GM18873 (cell line): ENCODE measurements around the gene COBL.

Source experiments
- ATAC-seq: cut with Tn5 transposase; IDR thresholded peaks from one replicate; pipeline ENCODE4 v1.9.1; 2021; ENCODE audit warnings: mild to moderate bottlenecking, moderate library complexity, moderate number of reproducible peaks; ENCODE audit not compliant: unreplicated experiment, low FRiP score

The COBL gene, protein sequence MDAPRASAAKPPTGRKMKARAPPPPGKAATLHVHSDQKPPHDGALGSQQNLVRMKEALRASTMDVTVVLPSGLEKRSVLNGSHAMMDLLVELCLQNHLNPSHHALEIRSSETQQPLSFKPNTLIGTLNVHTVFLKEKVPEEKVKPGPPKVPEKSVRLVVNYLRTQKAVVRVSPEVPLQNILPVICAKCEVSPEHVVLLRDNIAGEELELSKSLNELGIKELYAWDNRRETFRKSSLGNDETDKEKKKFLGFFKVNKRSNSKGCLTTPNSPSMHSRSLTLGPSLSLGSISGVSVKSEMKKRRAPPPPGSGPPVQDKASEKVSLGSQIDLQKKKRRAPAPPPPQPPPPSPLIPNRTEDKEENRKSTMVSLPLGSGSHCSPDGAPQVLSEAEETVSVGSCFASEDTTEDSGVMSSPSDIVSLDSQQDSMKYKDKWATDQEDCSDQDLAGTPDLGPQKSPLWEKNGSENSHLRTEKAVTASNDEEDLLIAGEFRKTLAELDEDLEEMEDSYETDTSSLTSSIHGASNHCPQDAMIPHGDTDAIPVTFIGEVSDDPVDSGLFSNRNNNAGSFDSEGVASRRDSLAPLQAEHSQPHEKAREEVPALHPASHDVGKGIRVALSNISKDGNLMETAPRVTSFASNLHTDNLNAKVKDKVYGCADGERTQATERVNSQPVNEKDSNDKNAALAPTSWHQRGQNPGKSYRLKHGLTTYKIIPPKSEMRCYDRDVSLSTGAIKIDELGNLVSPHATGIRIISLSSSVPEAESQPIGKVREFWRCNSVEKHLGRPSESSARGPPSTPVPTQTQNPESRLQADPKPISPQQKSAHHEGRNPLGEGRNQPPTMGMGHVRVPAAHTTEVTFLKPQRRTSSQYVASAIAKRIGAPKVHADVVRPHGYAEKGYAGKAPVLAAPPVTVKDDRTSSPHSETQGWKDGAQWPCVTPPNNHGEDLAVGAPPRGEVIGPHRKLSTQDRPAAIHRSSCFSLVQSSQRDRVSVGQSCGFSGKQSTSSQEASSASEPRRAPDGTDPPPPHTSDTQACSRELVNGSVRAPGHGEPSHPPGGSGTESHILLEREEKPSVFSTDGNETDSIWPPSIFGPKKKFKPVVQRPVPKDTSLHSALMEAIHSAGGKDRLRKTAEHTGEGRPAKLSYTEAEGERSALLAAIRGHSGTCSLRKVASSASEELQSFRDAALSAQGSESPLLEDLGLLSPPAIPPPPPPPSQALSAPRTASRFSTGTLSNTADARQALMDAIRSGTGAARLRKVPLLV

GRCh38 chr7:51316666-51317581 lies at the start of gene COBL:
TSS of gene COBL (minus strand) at chr7:51316809. CDS start at chr7:51316633, 176 bp downstream.
- no peak for ATAC-seq

- no peak for ATAC-seq
These were observed 49.6 kb upstream of the COBL start for GRCh38 chr7:51366172-51366728.

GRCh38 chr7:51357821-51358220 lies 41.2 kb upstream of the COBL start:
- no peak for ATAC-seq

- ATAC-seq, result no peak
These were observed 40.4 kb upstream of the COBL start for GRCh38 chr7:51356849-51357516.

DNA sequence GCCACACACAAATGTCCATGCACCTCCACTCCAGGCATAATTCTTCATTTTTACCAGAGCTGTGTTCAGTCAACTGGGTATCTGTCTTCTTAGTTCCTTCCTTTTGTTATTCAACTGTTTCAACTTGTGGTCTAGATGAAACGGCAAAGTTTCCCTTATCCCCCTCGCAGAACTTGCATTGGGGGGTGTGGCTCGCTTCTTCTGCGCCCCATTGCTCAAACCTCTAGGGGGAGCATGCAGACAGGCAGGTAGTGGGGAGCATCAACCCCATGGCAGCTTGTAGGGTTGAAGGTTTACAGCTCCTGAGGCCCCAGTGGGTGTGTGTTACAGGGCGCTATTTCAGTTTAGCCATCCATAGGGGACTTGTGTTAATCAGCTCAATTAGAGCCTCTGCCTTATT lies 38.3 kb upstream of the COBL start:
- no peak for ATAC-seq

DNA sequence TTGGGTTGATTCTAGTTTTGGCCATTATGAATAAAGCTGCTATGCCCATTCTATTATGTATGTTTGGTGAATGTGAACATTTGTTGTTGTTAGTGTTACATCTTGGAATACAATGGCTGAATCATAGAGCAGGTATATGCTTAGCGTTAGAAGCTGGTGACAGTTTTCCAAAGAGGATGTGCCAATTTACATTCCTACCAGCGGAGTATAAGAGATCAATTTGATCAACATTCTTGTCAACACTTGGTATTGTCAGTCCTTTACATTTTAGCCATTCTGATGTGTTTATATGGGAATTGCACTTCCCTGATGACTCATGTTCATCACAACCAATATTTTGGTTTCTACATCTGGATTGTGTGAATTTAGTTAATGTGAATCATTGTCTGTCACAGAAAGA lies 37.8 kb upstream of the COBL start:
- ATAC-seq, result no peak

DNA sequence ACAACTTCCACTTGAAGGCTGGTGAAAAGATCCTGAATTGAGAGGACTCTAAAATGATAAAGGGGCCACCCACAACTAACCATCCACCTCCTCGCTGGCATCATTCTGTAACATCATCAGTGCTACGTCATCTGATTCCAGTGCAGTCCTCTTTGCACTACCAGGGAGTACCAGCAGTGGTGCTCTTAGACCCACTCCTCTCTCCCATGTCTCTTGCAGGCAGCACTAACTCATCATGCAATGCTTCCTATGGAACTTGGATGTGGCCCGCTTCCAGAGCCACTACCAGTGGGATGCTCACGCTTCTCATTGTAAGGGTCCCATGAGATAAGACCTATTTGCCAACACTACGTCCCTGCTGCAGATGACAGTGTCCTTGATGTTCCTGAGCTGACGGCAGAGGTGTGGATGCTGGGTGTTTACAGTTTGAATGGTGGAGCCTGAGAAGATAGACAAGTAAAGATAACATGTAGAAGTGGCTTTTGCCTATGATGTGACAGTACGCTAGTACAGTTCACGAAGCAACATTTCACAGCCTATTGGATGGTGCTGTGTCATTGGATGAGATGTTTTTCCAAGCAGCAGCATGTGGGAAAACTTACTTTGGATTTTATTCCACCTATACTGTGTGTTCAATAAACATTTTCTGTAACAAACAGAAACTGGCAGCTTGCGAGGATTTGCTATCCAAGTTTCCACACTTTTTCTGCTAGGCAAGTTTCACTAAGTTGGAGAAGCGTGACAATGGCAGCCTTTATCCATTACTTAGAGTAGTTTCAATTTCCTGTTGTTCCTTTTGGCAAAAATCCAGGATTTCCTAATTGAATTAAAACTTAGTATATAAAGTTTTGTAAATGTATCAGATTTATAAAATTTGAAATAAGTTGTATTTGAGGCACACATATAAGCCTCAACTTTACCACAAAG lies 35.8 kb upstream of the COBL start:
- no peak for ATAC-seq

- no peak for ATAC-seq
These were observed 35.1 kb upstream of the COBL start for GRCh38 chr7:51351661-51352060.

DNA sequence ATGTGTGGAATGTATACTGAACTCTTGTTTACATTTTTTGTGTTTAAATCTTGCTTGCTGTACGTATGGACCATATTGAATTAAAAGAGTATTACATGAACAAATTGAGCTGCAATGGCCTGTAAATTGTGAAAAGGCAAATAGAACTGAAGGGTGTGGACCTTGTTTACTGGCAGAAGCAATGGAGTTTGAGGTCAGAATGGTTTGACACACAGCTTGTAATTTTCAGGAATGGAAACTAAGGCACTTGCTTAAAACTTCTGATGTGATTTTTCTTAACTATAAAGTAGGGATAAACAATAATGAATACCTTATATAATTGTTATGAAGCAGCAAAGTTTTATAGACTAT lies 33.9 kb upstream of the COBL start:
- ATAC-seq, result no peak

DNA sequence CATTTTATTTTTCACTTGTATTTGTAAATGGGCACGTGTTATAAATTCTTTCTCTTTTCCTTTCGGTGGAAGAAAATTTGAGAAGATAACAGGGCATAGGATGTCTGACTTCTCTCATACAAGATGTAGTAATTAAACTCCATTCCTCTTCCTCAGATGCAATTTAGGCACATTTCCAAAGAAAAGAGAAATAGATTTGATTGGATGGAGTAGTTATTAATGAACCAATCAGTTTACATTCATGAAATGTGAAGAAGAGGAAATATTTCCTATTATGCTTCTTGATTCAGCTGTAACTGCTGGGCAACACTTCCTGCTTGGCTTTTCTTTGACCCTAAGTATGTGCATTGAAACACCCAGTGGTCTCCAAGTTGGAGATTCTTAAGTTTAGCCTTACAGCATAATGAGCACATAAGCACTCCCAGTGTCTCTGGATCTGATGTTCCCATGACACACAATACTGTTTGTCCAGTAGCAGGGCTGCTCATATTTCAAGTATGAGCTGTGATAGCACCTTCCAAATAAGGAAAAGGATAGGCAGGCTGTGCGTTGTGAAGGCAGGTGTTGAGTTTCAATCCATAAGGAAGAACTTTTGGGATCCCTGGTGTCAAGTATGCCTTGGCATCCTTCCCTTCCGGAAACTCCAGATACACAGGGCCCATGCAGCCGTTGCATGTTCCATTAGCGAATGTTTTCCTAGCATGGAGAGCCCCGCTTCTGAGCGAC lies 33.4 kb upstream of the COBL start:
- ATAC-seq, result no peak

DNA sequence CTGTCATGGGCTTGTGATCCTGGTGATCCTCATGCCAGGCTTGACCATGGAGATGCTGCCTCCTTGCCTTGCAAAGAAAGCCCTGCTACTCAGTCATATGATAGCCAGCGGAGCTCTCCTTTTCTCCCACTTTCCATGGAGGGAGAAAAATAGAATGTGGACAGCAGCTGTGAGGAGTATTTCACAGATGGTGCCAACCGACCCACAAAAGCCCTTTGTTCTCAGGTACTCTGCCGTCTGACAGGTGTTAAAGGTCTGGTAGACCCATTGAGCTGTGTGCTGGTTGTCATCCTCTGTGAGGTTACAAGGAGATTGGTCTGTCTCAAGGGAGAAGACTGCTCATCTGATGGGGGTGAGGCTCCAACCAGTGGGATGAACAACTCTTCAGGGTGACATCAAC lies 29.5 kb upstream of the COBL start:
- ATAC-seq, result no peak

- ATAC-seq, result no peak
These were observed 28.0 kb upstream of the COBL start for GRCh38 chr7:51344406-51345138.

DNA sequence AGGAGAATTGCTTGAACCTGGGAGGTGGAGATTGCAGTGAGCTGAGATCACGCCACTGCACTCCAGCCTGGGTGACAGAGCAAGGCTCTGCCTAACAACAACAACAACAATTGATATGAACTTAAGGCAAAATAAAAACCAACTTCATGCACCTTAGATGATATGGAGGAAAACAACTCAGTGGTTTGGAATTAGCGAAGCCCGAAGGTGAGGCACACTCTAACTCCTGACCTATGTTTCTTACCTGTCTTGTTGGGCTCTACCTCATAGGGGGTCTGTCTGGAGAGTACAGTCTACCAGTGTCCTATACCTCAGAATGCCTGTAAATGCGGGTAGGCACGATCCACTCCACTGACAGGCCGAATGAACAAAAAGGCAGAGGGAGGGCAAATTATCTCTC lies 24.3 kb upstream of the COBL start:
- ATAC-seq, result no peak

DNA sequence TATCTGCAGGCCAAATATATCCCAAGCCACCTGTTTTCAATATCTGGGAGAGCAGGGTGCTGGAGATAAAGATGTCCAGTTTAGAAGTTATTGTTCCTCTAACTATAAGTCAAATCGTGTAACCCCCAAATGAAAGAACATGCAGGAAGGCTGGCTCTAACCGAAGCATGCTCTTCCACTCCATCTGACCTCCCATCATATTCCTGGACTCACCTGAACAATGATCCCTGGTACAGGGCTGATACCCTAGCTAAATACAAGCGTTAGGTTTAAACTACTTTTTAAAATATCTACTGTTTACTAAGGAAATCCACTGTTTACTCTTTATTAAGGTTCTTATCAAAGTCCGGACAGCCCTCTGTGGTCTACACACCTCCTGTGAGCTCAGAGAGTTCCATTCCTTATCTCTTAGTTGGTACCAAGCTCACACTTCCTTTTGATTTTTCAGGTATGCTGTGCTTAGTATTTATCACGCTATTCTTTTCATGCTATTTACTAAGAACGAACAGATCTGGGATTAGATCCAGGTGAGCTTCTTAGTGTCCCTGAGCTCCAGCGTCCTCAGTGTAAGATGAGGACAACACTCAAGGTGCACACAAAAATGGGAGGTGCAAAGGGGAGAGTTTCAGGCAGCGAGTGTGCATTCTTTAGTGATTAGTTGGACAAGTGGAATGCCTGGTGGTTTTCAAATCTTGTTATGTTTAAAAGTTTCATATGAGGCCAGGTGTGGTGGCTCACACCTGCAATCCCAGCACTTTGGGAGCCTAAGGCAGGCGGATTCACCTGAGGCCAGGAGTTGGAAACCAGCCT lies 23.6 kb upstream of the COBL start:
- ATAC-seq, result no peak

DNA sequence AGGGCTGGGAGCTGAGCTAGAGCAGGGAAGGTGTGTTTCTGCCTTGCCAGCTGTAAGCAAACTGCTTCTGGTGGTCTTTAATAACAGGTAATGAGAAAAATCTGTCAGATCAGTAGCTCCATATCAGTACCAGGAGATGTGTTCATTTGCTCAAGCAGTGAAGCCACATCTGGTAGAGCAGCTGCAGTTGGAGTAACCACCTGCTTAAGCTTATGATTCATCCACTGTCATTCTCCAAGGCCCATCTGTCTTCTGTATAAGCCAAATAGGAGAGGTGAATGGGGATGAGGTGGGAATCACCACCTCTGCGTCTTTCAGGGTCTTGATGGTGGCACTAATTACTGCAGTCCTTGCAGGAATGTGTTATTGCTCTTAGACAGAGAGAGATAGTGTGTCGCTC lies 18.4 kb upstream of the COBL start:
- ATAC-seq, result no peak

DNA sequence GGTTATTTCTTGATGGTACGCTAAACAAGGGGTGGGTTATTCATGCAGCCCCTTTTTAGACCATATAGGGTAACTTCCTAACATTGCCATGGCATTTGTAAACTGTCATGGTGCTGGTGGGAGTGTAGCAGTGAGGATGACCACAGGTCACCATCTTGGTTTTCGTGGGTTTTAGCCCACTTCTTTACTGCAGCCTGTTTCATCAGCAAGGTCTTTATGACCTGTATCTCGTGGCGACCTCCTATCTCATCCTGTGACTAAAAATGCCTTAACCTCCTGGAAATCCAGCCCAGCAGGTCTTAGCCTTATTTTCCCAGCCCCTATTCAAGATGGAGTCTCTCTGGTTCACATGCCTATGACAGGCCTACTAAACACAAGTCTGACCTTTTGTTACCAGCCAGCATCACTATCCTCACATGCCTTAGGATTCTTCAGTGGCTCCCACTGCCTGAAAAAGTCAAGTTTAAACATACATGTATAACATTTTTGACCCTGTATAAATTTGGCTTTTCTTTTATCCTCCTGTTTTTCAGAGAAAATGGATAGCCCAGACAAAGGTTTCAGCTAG lies 13.2 kb upstream of the COBL start:
- ATAC-seq, result no peak
